Naive thymus-derived CD8-positive, alpha-beta T cell (primary cell): Measurements from ENCODE around the gene NKTR. TPM values are rescaled to one million over a fixed set of nuclear protein-coding genes. Genes with fewer than 3 reads are reported as not detected.

Experiments
- ATAC-seq, 2 donors: fragments of 150-1000 bp; cut with Tn5 transposase in 1 of 2; sonication (Bioruptor Pico), chemical (Tn5 transposase) in 1 of 2; 1 replicate in 1 of 2; 2 replicates in 1 of 2; pipeline ENCODE4 v1.10.0; 2021; ENCODE audit warnings: mild to moderate bottlenecking in 2 of 2, moderate library complexity in 2 of 2
- POLR2A ChIA-PET: fragments of 350-600 bp; sonication (Branson Sonifier 250); formaldehyde crosslinking; loops from one replicate; lab custom pipeline; 2021; ENCODE audit warnings: antibody characterized with exemption; lab: Charles Lee
- DNase-seq, 10 donors: peaks; one replicate each; pipeline versions ENCODE4 v3.0.0 to v3.0.0-alpha.2; 2020 to 2022
- H3K27ac Mint-ChIP-seq, 10 donors: one replicate each; pipeline ENCODE4 v1.8.0; 2020 to 2022; ENCODE audit warnings: mild to moderate bottlenecking in 10 of 10, mixed read lengths in 10 of 10, moderate library complexity in 4 of 10, inconsistent platforms in 1 of 10
- H3K27me3 Mint-ChIP-seq, 5 donors: one replicate each; pipeline ENCODE4 v1.8.0; 2021 to 2022; ENCODE audit warnings: mixed read lengths in 5 of 5
- H3K36me3 Mint-ChIP-seq, 3 donors: one replicate each; pipeline ENCODE4 v1.8.0; 2020 to 2022; ENCODE audit warnings: mixed read lengths in 3 of 3, mild to moderate bottlenecking in 2 of 3, inconsistent platforms in 1 of 3
- H3K4me1 Mint-ChIP-seq, 4 donors: one replicate each; pipeline ENCODE4 v1.8.0; 2021 to 2022; ENCODE audit warnings: mixed read lengths in 4 of 4
- H3K4me3 Mint-ChIP-seq, 10 donors: one replicate each; pipeline ENCODE4 v1.8.0; 2020 to 2022; ENCODE audit warnings: mild to moderate bottlenecking in 10 of 10, mixed read lengths in 10 of 10, moderate library complexity in 6 of 10, inconsistent platforms in 1 of 10
- H3K9me3 Mint-ChIP-seq, 9 donors: one replicate each; pipeline ENCODE4 v1.8.0; 2020 to 2022; ENCODE audit warnings: mixed read lengths in 9 of 9, mild to moderate bottlenecking in 3 of 9, inconsistent platforms in 1 of 9, moderate library complexity in 1 of 9
- polyA plus RNA-seq, 3 donors: library from polyadenylated mRNA; unstranded; fragments of 300-500 nt; fragmentation: Illumina TruSeq; gene quantifications; one replicate each; pipeline ENCODE4 v1.2.3, GENCODE V29; 2021
- total RNA-seq, 8 experiments: library from RNA in 2 of 8; stranded (reverse) in 2 of 8; gene quantifications; one replicate each; pipeline ENCODE4 v1.2.3 and lab custom pipeline; 2021 to 2026

NKTR gene
- total and polyA plus RNA-seq, 5 experiments from 2014 or later: 9.5 to 254 (median 14.3) TPM

GRCh38 chr3:42688016-42688415 lies 87.5 kb downstream of the NKTR start:
- peaks cover 3 to 31% (median 9%) of the 10 kb centered on the region in 5 donors for H3K27me3 Mint-ChIP-seq
- DNase-seq (no peak), ATAC-seq (no peak)
- H3K9me3 Mint-ChIP-seq: peaks cover 0 to 2% (median 0%) of the 10 kb centered on the region in 9 donors
- H3K4me1 Mint-ChIP-seq: peaks cover 2 to 5% (median 2%) of the 10 kb centered on the region in 4 donors
- no peak overlapping the region for H3K4me3 Mint-ChIP-seq
- H3K27ac Mint-ChIP-seq: no peak overlapping the region
- POLR2A ChIA-PET: no interaction called here
- no peaks in the 10 kb centered on the region for H3K36me3 Mint-ChIP-seq

- Mint-ChIP-seq H3K9me3 (peaks cover 0 to 2% (median 0%) of the 10 kb centered on the region in 9 donors), H3K27me3 (peaks cover 1 to 24% (median 8%) of the 10 kb centered on the region in 5 donors), H3K36me3 (no peaks in the 10 kb centered on the region), H3K4me3 (no peak overlapping the region), H3K4me1 (peaks cover 2 to 5% (median 2%) of the 10 kb centered on the region in 4 donors), H3K27ac (no peak overlapping the region)
- no peak for DNase-seq
- no peak for ATAC-seq
- POLR2A ChIA-PET: no interaction called here
Measured at GRCh38 chr3:42688487-42689420, 88.3 kb downstream of the NKTR start.

- Mint-ChIP-seq H3K4me3 (no peak overlapping the region), H3K9me3 (peaks cover 0 to 2% (median 0%) of the 10 kb centered on the region in 9 donors), H3K36me3 (no peaks in the 10 kb centered on the region), H3K27me3 (peaks cover 1 to 23% (median 8%) of the 10 kb centered on the region in 5 donors), H3K27ac (no peak overlapping the region), H3K4me1 (peaks cover 2 to 5% (median 2%) of the 10 kb centered on the region in 4 donors)
- ATAC-seq (no peak), DNase-seq (no peak)
- POLR2A ChIA-PET: no interaction called here
Measured at GRCh38 chr3:42689421-42690014, 89.0 kb downstream of the NKTR start.

GRCh38 chr3:42690191-42690590 lies 89.7 kb downstream of the NKTR start:
- Mint-ChIP-seq H3K4me1 (peaks cover 2 to 5% (median 2%) of the 10 kb centered on the region in 4 donors), H3K27ac (no peak overlapping the region), H3K27me3 (peaks cover 0 to 23% (median 8%) of the 10 kb centered on the region in 5 donors), H3K36me3 (no peaks in the 10 kb centered on the region), H3K9me3 (peaks cover 0 to 2% (median 0%) of the 10 kb centered on the region in 9 donors), H3K4me3 (no peak overlapping the region)
- ATAC-seq (no peak), DNase-seq (no peak)
- POLR2A ChIA-PET: no interaction called here

GRCh38 chr3:42690766-42691680 lies 90.5 kb downstream of the NKTR start:
- no peak for DNase-seq
- Mint-ChIP-seq H3K36me3 (no peaks in the 10 kb centered on the region), H3K9me3 (peaks cover 0 to 2% (median 0%) of the 10 kb centered on the region in 9 donors), H3K27me3 (peaks cover 0 to 16% (median 3%) of the 10 kb centered on the region in 5 donors), H3K4me1 (peaks cover 0 to 1% (median 0%) of the 10 kb centered on the region in 4 donors), H3K27ac (peak overlapping the region in 1 of 10 donors; percentile 65), H3K4me3 (no peak overlapping the region)
- POLR2A ChIA-PET: no interaction called here
- no peak for ATAC-seq

GRCh38 chr3:42691816-42692666 lies 91.6 kb downstream of the NKTR start:
- H3K9me3 Mint-ChIP-seq: peaks cover 0 to 2% (median 0%) of the 10 kb centered on the region in 9 donors
- no peak for DNase-seq
- no peak overlapping the region for H3K4me3 Mint-ChIP-seq
- no peak for ATAC-seq
- no peaks in the 10 kb centered on the region for H3K36me3 Mint-ChIP-seq
- H3K4me1 Mint-ChIP-seq: no peaks in the 10 kb centered on the region
- H3K27me3 Mint-ChIP-seq: peaks cover 0 to 6% (median 0%) of the 10 kb centered on the region in 5 donors
- POLR2A ChIA-PET: no interaction called here
- no peak overlapping the region for H3K27ac Mint-ChIP-seq

- Mint-ChIP-seq H3K27ac (no peak overlapping the region), H3K9me3 (peaks cover 0 to 2% (median 0%) of the 10 kb centered on the region in 9 donors), H3K4me3 (no peak overlapping the region), H3K27me3 (peaks cover 0 to 6% (median 0%) of the 10 kb centered on the region in 5 donors), H3K36me3 (no peaks in the 10 kb centered on the region), H3K4me1 (no peaks in the 10 kb centered on the region)
- POLR2A ChIA-PET: no interaction called here
- DNase-seq (no peak), ATAC-seq (no peak)
Measured at GRCh38 chr3:42692667-42693529, 92.4 kb downstream of the NKTR start.

GRCh38 chr3:42693530-42693930 lies 93.0 kb downstream of the NKTR start:
- Mint-ChIP-seq H3K9me3 (peaks cover 0 to 2% (median 0%) of the 10 kb centered on the region in 9 donors), H3K36me3 (no peaks in the 10 kb centered on the region)

GRCh38 chr3:42694366-42694765 lies 93.9 kb downstream of the NKTR start:
- POLR2A ChIA-PET: no interaction called here
- DNase-seq (no peak), ATAC-seq (no peak)
- no peaks in the 10 kb centered on the region for H3K36me3 Mint-ChIP-seq
- H3K4me1 Mint-ChIP-seq: peaks cover 0 to 8% (median 1%) of the 10 kb centered on the region in 4 donors
- peaks cover 0 to 6% (median 0%) of the 10 kb centered on the region in 5 donors for H3K27me3 Mint-ChIP-seq
- no peak overlapping the region for H3K4me3 Mint-ChIP-seq
- no peak overlapping the region for H3K27ac Mint-ChIP-seq
- H3K9me3 Mint-ChIP-seq: peaks cover 0 to 2% (median 0%) of the 10 kb centered on the region in 9 donors

More at GRCh38 chr3:42693530-42693930, 93.0 kb downstream of the NKTR start:
- Mint-ChIP-seq H3K4me1 (peaks cover 0 to 3% (median 0%) of the 10 kb centered on the region in 4 donors), H3K27me3 (peaks cover 0 to 6% (median 0%) of the 10 kb centered on the region in 5 donors), H3K4me3 (no peak overlapping the region), H3K27ac (no peak overlapping the region)
- DNase-seq (no peak), ATAC-seq (no peak)
- POLR2A ChIA-PET: no interaction called here

GRCh38 chr3:42696356-42697288 lies 96.1 kb downstream of the NKTR start:
- ATAC-seq (no peak), DNase-seq (no peak)
- Mint-ChIP-seq H3K27ac (no peak overlapping the region), H3K9me3 (no peaks in the 10 kb centered on the region), H3K27me3 (peaks cover 0 to 11% (median 6%) of the 10 kb centered on the region in 5 donors), H3K4me3 (no peak overlapping the region), H3K4me1 (peaks cover 2 to 11% (median 5%) of the 10 kb centered on the region in 4 donors), H3K36me3 (no peaks in the 10 kb centered on the region)
- POLR2A ChIA-PET: no interaction called here
